ENCODE measurements around the gene COL5A3. TPM values are rescaled to one million over a fixed set of nuclear protein-coding genes. Genes with fewer than 3 reads are reported as not detected.
"Not testable (repeated sequence)": the region's sequence is repeated elsewhere in the genome, so short reads cannot be mapped to it uniquely, and the experiment has no call there.

COL5A3 gene
- total RNA-seq, 1 experiment from 2014 or later: 0.26 TPM

- Mint-ChIP-seq H3K4me3 (ENCODE audit: low read depth, unreplicated experiment) (no peak overlapping the region), H3K27ac (ENCODE audit: unreplicated experiment) (peak overlapping the region; percentile 47), H3K36me3 (ENCODE audit: insufficient read depth, unreplicated experiment) (peaks cover 25% of the 10 kb centered on the region), H3K4me1 (ENCODE audit: low read depth, unreplicated experiment) (peaks cover 24% of the 10 kb centered on the region), H3K27me3 (ENCODE audit: unreplicated experiment) (peaks cover 24% of the 10 kb centered on the region), H3K9me3 (ENCODE audit: low read depth, unreplicated experiment) (no peaks in the 10 kb centered on the region)
- no TSS peak for BruUV-seq (replicated peaks)
- intact Hi-C loops (cut with micrococcal nuclease; ENCODE audit: unreplicated experiment): loop anchor here (5.0 kb wide), 1 partner anchor 36 kb away; no protein-coding TSS in a partner anchor
- peak; percentile 22 for DNase-seq
- TF ChIP-seq CTCF (IDR thresholded peaks at IDR 0.05; ENCODE audit: unreplicated experiment): no peak
- CTCF ChIA-PET: interaction anchor here (0.6 to 1.3 kb wide), 2 partner anchors 98 to 214 kb away, joined by 3 read pairs; no protein-coding TSS in a partner anchor
These were observed 26.3 kb upstream of the COL5A3 start for GRCh38 chr19:10036601-10037071.

- CTCF ChIA-PET: no interaction called here
- no TSS peak for BruUV-seq (replicated peaks)
- Mint-ChIP-seq H3K27ac (ENCODE audit: unreplicated experiment) (peak overlapping the region; percentile 70), H3K4me3 (ENCODE audit: low read depth, unreplicated experiment) (peak overlapping the region; percentile 56), H3K27me3 (ENCODE audit: unreplicated experiment) (peaks cover 22% of the 10 kb centered on the region), H3K9me3 (ENCODE audit: low read depth, unreplicated experiment) (no peaks in the 10 kb centered on the region), H3K4me1 (ENCODE audit: low read depth, unreplicated experiment) (peaks cover 24% of the 10 kb centered on the region), H3K36me3 (ENCODE audit: insufficient read depth, unreplicated experiment) (peaks cover 25% of the 10 kb centered on the region)
- DNase-seq: peak; percentile 36
- intact Hi-C loops (cut with micrococcal nuclease; ENCODE audit: unreplicated experiment): loop anchor here (5.0 kb wide), 1 partner anchor 79 kb away; the partner anchor contains the start of gene P2RY11
- TF ChIP-seq CTCF (IDR thresholded peaks at IDR 0.05; ENCODE audit: unreplicated experiment): no peak
These were observed 23.3 kb upstream of the COL5A3 start for GRCh38 chr19:10033614-10034013.

GRCh38 chr19:10027158-10027997, 17.1 kb upstream of the COL5A3 start:
- Mint-ChIP-seq H3K4me1 (ENCODE audit: low read depth, unreplicated experiment) (peaks cover 5% of the 10 kb centered on the region), H3K27me3 (ENCODE audit: unreplicated experiment) (peaks cover 22% of the 10 kb centered on the region), H3K36me3 (ENCODE audit: insufficient read depth, unreplicated experiment) (no peaks in the 10 kb centered on the region), H3K4me3 (ENCODE audit: low read depth, unreplicated experiment) (peak overlapping the region; percentile 14), H3K9me3 (ENCODE audit: low read depth, unreplicated experiment) (no peaks in the 10 kb centered on the region), H3K27ac (ENCODE audit: unreplicated experiment) (no peak overlapping the region)
- CTCF ChIA-PET: interaction anchor here (0.9 to 1.1 kb wide), 3 partner anchors 26 to 223 kb away, joined by 3 to 6 read pairs (median 3); no protein-coding TSS in a partner anchor
- peak; percentile 95 for DNase-seq
- peak; percentile 82 for TF ChIP-seq CTCF (IDR thresholded peaks at IDR 0.05; ENCODE audit: unreplicated experiment)
- intact Hi-C loops (cut with micrococcal nuclease; ENCODE audit: unreplicated experiment): loop anchor here (2.0 kb wide), 1 partner anchor 93 kb away; no protein-coding TSS in a partner anchor
- no TSS peak for BruUV-seq (replicated peaks)

DNA sequence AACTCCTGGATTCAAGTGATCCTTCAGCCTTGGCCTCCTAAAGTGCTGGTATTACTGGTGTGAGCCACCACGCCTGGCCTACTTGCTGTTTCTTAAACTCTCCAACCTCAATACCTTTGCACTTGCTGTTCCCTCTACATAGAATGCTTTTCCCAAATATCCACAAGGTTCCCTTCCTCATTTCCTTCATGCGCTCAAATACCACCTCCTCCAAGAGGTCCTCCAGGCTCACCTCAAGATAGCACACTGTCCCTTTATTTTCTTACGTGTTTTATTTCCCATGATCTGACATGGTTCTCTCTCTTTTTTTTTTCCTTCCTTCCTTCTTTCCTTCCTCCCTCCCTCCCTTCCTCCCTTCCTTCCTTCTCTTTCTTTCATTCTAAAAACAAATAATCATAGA, 16.4 kb upstream of the COL5A3 start:
- intact Hi-C loops (cut with micrococcal nuclease; ENCODE audit: unreplicated experiment): loop anchor here (2.0 kb wide), 1 partner anchor 92 kb away; no protein-coding TSS in a partner anchor
- Mint-ChIP-seq H3K9me3 (ENCODE audit: low read depth, unreplicated experiment) (no peaks in the 10 kb centered on the region), H3K27ac (ENCODE audit: unreplicated experiment) (no peak overlapping the region), H3K27me3 (ENCODE audit: unreplicated experiment) (peaks cover 15% of the 10 kb centered on the region), H3K36me3 (ENCODE audit: insufficient read depth, unreplicated experiment) (peaks cover under 1% of the 10 kb centered on the region), H3K4me3 (ENCODE audit: low read depth, unreplicated experiment) (no peak overlapping the region), H3K4me1 (ENCODE audit: low read depth, unreplicated experiment) (no peaks in the 10 kb centered on the region)
- no peak for TF ChIP-seq CTCF (IDR thresholded peaks at IDR 0.05; ENCODE audit: unreplicated experiment)
- CTCF ChIA-PET: interaction anchor here (0.9 to 1.1 kb wide), 2 partner anchors 96 to 223 kb away, joined by 3 to 6 read pairs; no protein-coding TSS in a partner anchor
- BruUV-seq (replicated peaks): no TSS peak
- DNase-seq: no peak

DNA sequence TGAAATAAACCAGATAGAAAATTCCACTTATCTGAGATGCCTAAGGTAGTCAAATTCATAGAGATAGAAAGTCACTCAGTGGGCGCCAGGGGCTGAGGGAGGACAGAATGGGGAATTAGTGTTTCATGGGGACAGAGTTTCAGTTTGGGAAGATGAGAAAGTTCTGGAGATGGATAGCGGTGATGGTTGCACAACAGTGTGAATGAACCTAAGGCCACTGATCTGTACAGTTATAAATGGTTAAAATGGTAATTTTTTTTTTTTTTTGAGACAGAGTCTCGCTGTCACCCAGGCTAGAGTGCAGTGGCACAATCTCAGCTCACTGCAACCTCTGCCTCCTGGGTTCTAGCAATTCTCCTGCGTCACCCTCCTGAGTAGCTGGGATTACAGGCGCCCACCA, 12.8 kb upstream of the COL5A3 start:
- H3K9me3 Mint-ChIP-seq (ENCODE audit: low read depth, unreplicated experiment); CTCF ChIA-PET; intact Hi-C loops (cut with micrococcal nuclease; ENCODE audit: unreplicated experiment); DNase-seq; H3K4me1 Mint-ChIP-seq (ENCODE audit: low read depth, unreplicated experiment); H3K27ac Mint-ChIP-seq (ENCODE audit: unreplicated experiment); BruUV-seq (replicated peaks); H3K4me3 Mint-ChIP-seq (ENCODE audit: low read depth, unreplicated experiment): not testable (repeated sequence)
- H3K36me3 Mint-ChIP-seq (ENCODE audit: insufficient read depth, unreplicated experiment): peaks cover 10% of the 10 kb centered on the region
- peaks cover 14% of the 10 kb centered on the region for H3K27me3 Mint-ChIP-seq (ENCODE audit: unreplicated experiment)
